LNCaP clone FGC (cell line): Measurements from ENCODE around the gene ATP6V0E2.

ENCODE experiments used
- DNase-seq: peaks from one replicate; pipeline ENCODE4 v3.0.0-alpha.2; 2011; ENCODE audit warnings: low read depth
- H3K4me3 ChIP-seq: 2 replicates; pipeline ENCODE4 v1.5.1; 2011; ENCODE audit warnings: mild to moderate bottlenecking, low read depth, low read length, control low read depth
- TF ChIP-seq, protein P1 (sequence below): IDR thresholded peaks from 2 replicates; pipeline ENCODE4 v1.5.1; 2012; ENCODE audit warnings: mild to moderate bottlenecking; ENCODE audit not compliant: control insufficient read depth, insufficient read depth; ENCODE audit errors: extremely low read depth

ATP6V0E2 gene

DNA sequence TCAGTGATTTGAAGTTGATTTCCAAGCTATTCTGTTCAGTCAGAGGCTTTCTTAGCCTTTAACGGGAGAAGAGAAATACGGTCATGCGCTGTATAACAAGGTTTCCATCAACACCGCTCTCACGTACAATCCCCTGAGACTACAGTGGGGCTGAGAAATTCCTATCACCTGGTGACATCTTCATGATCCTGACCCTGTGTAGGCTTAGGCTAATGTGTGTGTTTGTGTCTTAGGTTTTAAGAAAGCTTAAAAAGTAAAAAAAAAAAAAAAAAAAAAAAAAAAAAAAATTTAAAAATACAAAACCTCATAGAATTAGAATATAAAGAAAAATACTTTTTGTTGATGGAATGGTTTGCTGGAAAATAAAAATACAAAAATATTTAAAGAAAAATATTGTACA lies 33.8 kb upstream of the ATP6V0E2 start:
- H3K4me3 ChIP-seq: no peak overlapping the region
- DNase-seq: no peak
- TF ChIP-seq, protein P1, sequence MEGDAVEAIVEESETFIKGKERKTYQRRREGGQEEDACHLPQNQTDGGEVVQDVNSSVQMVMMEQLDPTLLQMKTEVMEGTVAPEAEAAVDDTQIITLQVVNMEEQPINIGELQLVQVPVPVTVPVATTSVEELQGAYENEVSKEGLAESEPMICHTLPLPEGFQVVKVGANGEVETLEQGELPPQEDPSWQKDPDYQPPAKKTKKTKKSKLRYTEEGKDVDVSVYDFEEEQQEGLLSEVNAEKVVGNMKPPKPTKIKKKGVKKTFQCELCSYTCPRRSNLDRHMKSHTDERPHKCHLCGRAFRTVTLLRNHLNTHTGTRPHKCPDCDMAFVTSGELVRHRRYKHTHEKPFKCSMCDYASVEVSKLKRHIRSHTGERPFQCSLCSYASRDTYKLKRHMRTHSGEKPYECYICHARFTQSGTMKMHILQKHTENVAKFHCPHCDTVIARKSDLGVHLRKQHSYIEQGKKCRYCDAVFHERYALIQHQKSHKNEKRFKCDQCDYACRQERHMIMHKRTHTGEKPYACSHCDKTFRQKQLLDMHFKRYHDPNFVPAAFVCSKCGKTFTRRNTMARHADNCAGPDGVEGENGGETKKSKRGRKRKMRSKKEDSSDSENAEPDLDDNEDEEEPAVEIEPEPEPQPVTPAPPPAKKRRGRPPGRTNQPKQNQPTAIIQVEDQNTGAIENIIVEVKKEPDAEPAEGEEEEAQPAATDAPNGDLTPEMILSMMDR: no peak

DNA sequence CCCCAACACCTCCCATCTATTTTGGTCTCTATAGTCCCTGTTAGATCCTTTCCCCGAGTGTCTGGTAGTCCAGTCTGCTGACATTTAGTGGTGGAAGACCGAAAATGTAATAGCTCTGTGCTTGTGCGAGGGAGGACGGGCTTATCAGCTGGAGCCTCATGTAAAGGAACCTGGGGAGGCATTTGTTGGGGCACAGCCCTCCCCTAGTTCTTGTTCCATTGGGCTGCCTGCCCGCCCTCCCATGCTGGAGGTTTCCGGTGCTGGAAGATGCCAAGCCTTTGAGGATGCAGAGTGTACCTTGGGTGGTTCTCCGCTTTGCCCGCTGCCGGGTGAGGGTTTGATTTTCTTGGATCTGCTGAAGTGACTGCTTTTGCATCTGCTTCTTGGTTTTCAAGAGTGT lies 30.2 kb upstream of the ATP6V0E2 start:
- DNase-seq: no peak
- TF ChIP-seq, protein P1: no peak

DNA sequence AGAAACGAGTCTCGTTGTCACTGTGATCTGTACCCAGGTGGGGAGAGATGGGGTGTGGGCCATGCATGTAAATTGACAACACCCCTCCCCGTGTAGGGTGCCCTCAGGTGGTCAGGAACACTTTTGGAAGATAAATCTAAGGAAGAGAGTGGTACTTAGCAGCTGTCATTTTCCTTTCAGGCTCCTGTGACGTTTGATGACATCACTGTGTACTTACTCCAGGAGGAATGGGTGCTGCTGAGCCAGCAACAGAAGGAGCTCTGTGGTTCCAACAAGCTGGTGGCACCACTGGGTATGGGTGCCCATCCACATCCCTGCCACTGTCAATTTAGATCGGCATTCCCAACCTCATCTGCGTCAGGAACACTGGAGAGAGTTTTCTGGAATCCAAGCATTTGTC lies 29.3 kb upstream of the ATP6V0E2 start:
- H3K4me3 ChIP-seq: no peak overlapping the region
- TF ChIP-seq, protein P1: no peak
- no peak for DNase-seq

More for the DNA sequence above, 30.2 kb upstream of the ATP6V0E2 start:
- H3K4me3 ChIP-seq: no peak overlapping the region

DNA sequence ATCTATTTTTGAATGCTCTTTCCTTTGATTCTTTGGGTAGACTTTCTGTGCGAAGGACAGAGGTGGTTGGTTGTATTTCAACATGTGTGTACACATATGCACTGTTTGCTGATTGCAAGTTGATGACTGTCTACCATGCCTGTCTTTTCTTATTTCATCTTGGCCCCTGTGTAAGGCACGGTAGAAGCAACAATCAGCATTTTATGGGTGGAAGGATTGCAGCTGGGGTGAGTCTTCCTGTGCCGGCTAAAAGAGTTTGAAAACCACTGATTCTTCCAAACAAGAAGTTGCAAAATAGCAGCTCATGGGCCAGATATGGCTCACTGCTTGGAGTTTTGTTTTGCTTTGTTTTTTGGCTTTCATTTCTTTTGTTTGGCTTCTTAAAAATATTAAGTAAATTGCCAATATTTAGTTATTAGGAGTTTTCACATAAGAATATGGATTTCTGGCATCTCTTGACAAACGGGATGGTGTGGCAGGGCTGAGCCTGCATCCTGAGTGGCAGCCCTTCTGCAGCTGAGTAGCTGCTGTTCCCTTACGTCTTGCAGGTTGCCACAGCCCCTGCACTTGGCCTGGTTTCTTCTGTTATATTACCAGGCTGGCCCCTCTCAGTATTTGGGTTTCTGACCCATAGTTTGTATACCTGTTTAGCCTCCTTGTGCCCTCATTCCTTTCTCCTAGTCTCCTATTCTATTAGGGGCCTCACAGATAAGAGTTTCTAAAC lies 28.4 kb upstream of the ATP6V0E2 start:
- TF ChIP-seq, protein P1: no peak

GRCh38 chr7:149846021-149846420 lies 27.7 kb upstream of the ATP6V0E2 start:
- TF ChIP-seq, protein P1: no peak
- no peak overlapping the region for H3K4me3 ChIP-seq
- no peak for DNase-seq

More for the DNA sequence above, 28.4 kb upstream of the ATP6V0E2 start:
- no peak for DNase-seq
- H3K4me3 ChIP-seq: no peak overlapping the region

DNA sequence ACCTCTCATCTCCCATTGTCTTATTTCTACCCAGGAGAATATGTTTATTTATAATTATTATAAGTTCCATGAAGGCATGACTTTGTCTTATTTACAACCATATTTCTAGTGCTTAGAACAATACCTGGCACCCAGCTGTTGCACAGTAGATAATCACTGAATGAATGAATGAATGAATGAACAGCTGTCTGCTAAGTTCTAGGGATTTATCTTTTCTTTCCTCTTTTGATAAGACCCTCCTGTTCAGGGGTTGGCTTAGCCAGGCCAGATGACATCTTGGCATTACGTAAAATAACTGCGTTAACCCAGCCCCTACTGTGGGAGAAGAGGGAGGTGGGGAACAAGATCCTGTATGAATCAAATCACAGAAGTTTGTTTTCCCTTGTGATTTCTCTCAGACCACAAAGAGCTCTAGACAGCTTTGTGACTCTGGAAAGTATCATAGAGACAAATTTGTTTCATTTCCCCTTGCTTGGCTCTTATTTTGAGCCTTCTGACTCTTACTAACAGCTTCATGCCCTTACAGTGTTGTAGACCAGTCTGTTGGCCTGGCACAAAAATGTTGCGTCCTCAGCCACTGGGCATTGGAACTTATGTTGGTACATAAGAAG lies 27.2 kb upstream of the ATP6V0E2 start:
- no peak for DNase-seq
- H3K4me3 ChIP-seq: no peak overlapping the region
- TF ChIP-seq, protein P1: no peak
